ENCODE results near the gene RIMBP2.

GRCh38 chr12:130625201-130625600 lies 90.9 kb downstream of the RIMBP2 start:
- TF ChIP-seq CTCF (optimal IDR thresholded peaks at IDR 0.05 in 1 of 3, IDR thresholded peaks at IDR 0.05 in 1 of 3, conservative IDR thresholded peaks at IDR 0.05 in 1 of 3; ENCODE audit: extremely low read depth in 1 of 3, insufficient read depth in 2 of 3, low read length in 3 of 3), result no peak
- TF ChIP-seq EZH2 (IDR thresholded peaks at IDR 0.05; ENCODE audit: low read length), result no peak
